ENCODE measurements around the gene KSR2.

GRCh38 chr12:117805865-117806264 is 162.9 kb downstream of the KSR2 start:
- TF ChIP-seq, protein P1, sequence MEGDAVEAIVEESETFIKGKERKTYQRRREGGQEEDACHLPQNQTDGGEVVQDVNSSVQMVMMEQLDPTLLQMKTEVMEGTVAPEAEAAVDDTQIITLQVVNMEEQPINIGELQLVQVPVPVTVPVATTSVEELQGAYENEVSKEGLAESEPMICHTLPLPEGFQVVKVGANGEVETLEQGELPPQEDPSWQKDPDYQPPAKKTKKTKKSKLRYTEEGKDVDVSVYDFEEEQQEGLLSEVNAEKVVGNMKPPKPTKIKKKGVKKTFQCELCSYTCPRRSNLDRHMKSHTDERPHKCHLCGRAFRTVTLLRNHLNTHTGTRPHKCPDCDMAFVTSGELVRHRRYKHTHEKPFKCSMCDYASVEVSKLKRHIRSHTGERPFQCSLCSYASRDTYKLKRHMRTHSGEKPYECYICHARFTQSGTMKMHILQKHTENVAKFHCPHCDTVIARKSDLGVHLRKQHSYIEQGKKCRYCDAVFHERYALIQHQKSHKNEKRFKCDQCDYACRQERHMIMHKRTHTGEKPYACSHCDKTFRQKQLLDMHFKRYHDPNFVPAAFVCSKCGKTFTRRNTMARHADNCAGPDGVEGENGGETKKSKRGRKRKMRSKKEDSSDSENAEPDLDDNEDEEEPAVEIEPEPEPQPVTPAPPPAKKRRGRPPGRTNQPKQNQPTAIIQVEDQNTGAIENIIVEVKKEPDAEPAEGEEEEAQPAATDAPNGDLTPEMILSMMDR (IDR thresholded peaks at IDR 0.05), result no peak
- no peak for TF ChIP-seq POLR2A (IDR thresholded peaks at IDR 0.05)
- TF ChIP-seq POLR2AphosphoS5 (IDR thresholded peaks at IDR 0.05; ENCODE audit: insufficient read depth in 1 of 2, low read depth in 1 of 2), result no peak
